K562 (cell line): ENCODE data around the gene BFSP1. TPM values are rescaled to one million over a fixed set of nuclear protein-coding genes. Genes with fewer than 3 reads are reported as not detected.

Experiments used
- DIDO1 ChIP-seq: fragments of 450-650 bp; IDR thresholded peaks from 2 replicates; pipeline ENCODE4 v1.6.1; 2016; ENCODE audit warnings: low read depth, missing biosample characterization, missing genetic modification characterization
- EP300 ChIP-seq: IDR thresholded peaks from 2 replicates; pipeline ENCODE4 v1.6.1; 2012; ENCODE audit warnings: low read length, improper control_type of control experiment
- HMG20A ChIP-seq: fragments of 450-650 bp; formaldehyde crosslinking; conservative IDR thresholded peaks from 2 replicates; pipeline ENCODE4 v1.4.0; 2020; ENCODE audit warnings: mild to moderate bottlenecking, mixed read lengths
- HNRNPK ChIP-seq: fragments of 200-400 bp; formaldehyde crosslinking; IDR thresholded peaks from one replicate; pipeline ENCODE4 v1.6.1; 2018; ENCODE audit warnings: mild to moderate bottlenecking, low read depth, low read length; ENCODE audit not compliant: poor library complexity, severe bottlenecking
- KDM5B ChIP-seq: fragments of 200-600 bp; sonication (generic); IDR thresholded peaks from 2 replicates; pipeline ENCODE4 v1.6.1; 2012; ENCODE audit warnings: low read depth, mild to moderate bottlenecking, moderate library complexity, low read length, control low read depth, inconsistent platforms; ENCODE audit not compliant: insufficient replicate concordance
- KLF6 ChIP-seq: fragments of 250-450 bp; sonication (Bioruptor Pico); IDR thresholded peaks from 2 replicates; pipeline ENCODE4 v1.4.0; 2020; ENCODE audit warnings: mild to moderate bottlenecking, moderate library complexity, borderline replicate concordance
- MBD2 ChIP-seq: sonication (generic); IDR thresholded peaks from 2 replicates; pipeline ENCODE4 v1.6.1; 2016; ENCODE audit warnings: low read depth, borderline replicate concordance
- PHB ChIP-seq: fragments of 250-450 bp; sonication (Bioruptor Pico); IDR thresholded peaks from 2 replicates; pipeline ENCODE4 v1.5.0; 2021
- PHF8 ChIP-seq: fragments of 200-600 bp; sonication (generic); IDR thresholded peaks from 2 replicates; pipeline ENCODE4 v1.6.1; 2012; ENCODE audit warnings: mixed run types, mild to moderate bottlenecking, inconsistent platforms, low read length, moderate library complexity, borderline replicate concordance
- PRMT5 ChIP-seq: sonication (generic); formaldehyde crosslinking; IDR thresholded peaks from 2 replicates; pipeline ENCODE4 v1.5.0; 2020; ENCODE audit warnings: missing genetic modification reagents
- SLC30A9 ChIP-seq: fragments of 250-450 bp; sonication (Bioruptor Pico); IDR thresholded peaks from 2 replicates; pipeline ENCODE4 v1.8.0; 2022; ENCODE audit warnings: mild to moderate bottlenecking, moderate library complexity
- SMARCE1 ChIP-seq: fragments of 450-650 bp; IDR thresholded peaks from 2 replicates; pipeline ENCODE4 v1.7.1; 2016; ENCODE audit warnings: mild to moderate bottlenecking
- SOX6 ChIP-seq: fragments of 450-650 bp; IDR thresholded peaks from 2 replicates; pipeline ENCODE4 v1.6.1; 2014; ENCODE audit warnings: mild to moderate bottlenecking
- TEAD1 ChIP-seq, 2 experiments: fragments of 450-650 bp in 1 of 2; sonication (generic) in 1 of 2; formaldehyde crosslinking; IDR thresholded peaks; 2 replicates each; pipeline versions ENCODE4 v1.4.0 to v1.8.0; 2020 to 2022; ENCODE audit warnings: mild to moderate bottlenecking in 2 of 2, missing genetic modification reagents in 1 of 2
- TEAD4 ChIP-seq, 2 experiments: sonication (generic) in 1 of 2; formaldehyde crosslinking in 1 of 2; IDR thresholded peaks; 2 replicates each; pipeline versions ENCODE4 v1.6.1 to v1.8.0; 2012 to 2022; ENCODE audit warnings: borderline replicate concordance in 1 of 2, inconsistent platforms in 1 of 2, low read length in 1 of 2, mild to moderate bottlenecking in 1 of 2, missing genetic modification reagents in 1 of 2
- ZC3H4 ChIP-seq: sonication (generic); formaldehyde crosslinking; IDR thresholded peaks from 2 replicates; pipeline ENCODE4 v1.9.0; 2021; ENCODE audit warnings: missing genetic modification reagents, borderline replicate concordance
- ZNF121 ChIP-seq: sonication (generic); formaldehyde crosslinking; conservative IDR thresholded peaks from 2 replicates; pipeline ENCODE4 v1.8.0; 2022; ENCODE audit warnings: missing genetic modification reagents
- ZNF24 ChIP-seq: fragments of 450-650 bp; IDR thresholded peaks from 2 replicates; pipeline ENCODE4 v1.6.1; 2016
- ZNF263 ChIP-seq: sonication (generic); formaldehyde crosslinking; IDR thresholded peaks from 2 replicates; pipeline ENCODE4 v1.8.0; 2022; ENCODE audit warnings: mild to moderate bottlenecking, missing genetic modification reagents, borderline replicate concordance
- ZNF583 ChIP-seq: fragments of 250-450 bp; sonication (Bioruptor Pico); IDR thresholded peaks from 2 replicates; pipeline ENCODE4 v1.4.0; 2020
- ZNF766 ChIP-seq: fragments of 200-800 bp; sonication (Bioruptor generic); conservative IDR thresholded peaks from 2 replicates; pipeline ENCODE4 v1.6.1; 2016; ENCODE audit warnings: missing genetic modification characterization, missing compliant biosample characterization
- polyA plus RNA-seq, 8 experiments: library from polyadenylated mRNA; depleted of rRNA in 4 of 8; stranded (reverse) in 5 of 8; unstranded in 3 of 8; fragments of >200 nt; fragmentation: Nextera tagmentation in 2 of 8; fragmentation: Illumina TruSeq in 1 of 8; extraction: Ambion mirVana in 2 of 8; extraction: Trizol in 1 of 8; gene quantifications; 2 replicates each; pipeline versions ENCODE4 v1.2.1 to v1.2.3, GENCODE V29; 2011 to 2014; ENCODE audit warnings: inconsistent platforms in 1 of 8, missing spikeins in 1 of 8
- total RNA-seq, 7 experiments: library from RNA; depleted of rRNA in 6 of 7; stranded (reverse); fragments of >200 nt in 6 of 7; fragmentation: Illumina TruSeq in 2 of 7; extraction: Trizol in 2 of 7; gene quantifications; 2 replicates each; pipeline versions ENCODE4 v1.2.1 to v1.2.3, GENCODE V29; 2011 to 2021; ENCODE audit warnings: low replicate concordance in 1 of 7
- TF ChIP-seq, protein P1 (sequence below), 2 experiments: fragments of 250-450 bp in 1 of 2; fragments of 450-650 bp in 1 of 2; sonication (Bioruptor Pico) in 1 of 2; IDR thresholded peaks; 2 replicates each; pipeline versions ENCODE4 v1.6.1 to v1.8.0; 2016 to 2021; ENCODE audit warnings: mild to moderate bottlenecking in 2 of 2, moderate library complexity in 2 of 2, missing compliant biosample characterization in 1 of 2, missing genetic modification characterization in 1 of 2
- TF ChIP-seq, protein P2 (sequence below): fragments of 450-650 bp; formaldehyde crosslinking; IDR thresholded peaks from 2 replicates; pipeline ENCODE4 v1.4.0; 2020; ENCODE audit warnings: mild to moderate bottlenecking, moderate library complexity
- TF ChIP-seq, protein P3 (sequence below): fragments of 250-450 bp; sonication (Bioruptor Pico); IDR thresholded peaks from 2 replicates; pipeline ENCODE4 v1.8.0; 2021; ENCODE audit warnings: moderate library complexity, mild to moderate bottlenecking, inconsistent platforms

Gene BFSP1
- total and polyA plus RNA-seq, 9 of the 15 experiments (the other 6 are each of a cell fraction or from before 2014, with no cell fraction given): 0.09 to 0.86 (median 0.40) TPM

DNA sequence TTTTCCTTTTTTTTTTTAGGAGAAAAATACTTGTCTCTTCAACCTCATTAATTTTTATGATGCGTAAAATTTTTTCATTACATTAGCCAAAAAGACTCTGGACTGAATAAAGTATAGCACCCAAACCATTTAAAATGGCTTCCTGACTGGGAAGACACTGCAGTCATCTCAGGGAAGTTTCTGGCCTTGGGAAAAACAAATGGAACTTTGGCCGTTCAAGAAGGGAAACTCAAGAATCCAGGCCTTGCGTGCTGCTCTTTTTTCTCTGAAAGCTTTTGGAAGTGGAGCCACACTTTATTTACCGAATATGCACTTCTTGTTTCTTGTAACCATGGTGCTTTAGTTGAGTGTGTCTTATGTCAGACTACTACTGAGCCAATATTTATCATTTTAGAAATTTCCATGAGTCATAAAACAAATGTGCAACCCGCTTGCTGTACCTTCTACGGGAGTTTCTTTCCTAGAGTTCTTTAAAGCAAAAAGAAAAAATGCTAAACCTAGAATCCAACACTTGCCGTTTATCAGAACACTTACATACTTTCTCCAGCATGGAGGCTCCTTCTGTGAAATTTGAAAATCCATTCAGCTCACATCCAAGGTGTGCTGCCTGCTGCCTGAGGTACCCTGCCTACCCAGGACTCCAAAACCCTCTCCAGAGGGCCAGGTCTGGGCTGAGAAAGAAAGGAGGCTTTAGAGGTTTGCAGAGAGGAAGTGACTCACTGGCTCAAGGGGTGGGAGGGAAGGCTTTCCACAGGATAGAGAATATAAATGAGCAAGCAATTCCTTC lies 27.2 kb upstream of the BFSP1 start (continued):
- TF ChIP-seq TEAD1 (CRISPR knock-in tag; IDR thresholded peaks at IDR 0.05): no peak
- TF ChIP-seq KLF6 (CRISPR knock-in tag): no peak
- TF ChIP-seq ZNF766: no peak
- TF ChIP-seq, protein P1, sequence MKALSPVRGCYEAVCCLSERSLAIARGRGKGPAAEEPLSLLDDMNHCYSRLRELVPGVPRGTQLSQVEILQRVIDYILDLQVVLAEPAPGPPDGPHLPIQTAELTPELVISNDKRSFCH (CRISPR knock-in tag; IDR thresholded peaks at IDR 0.05): no peak
- TF ChIP-seq, protein P1 (tag; IDR thresholded peaks at IDR 0.05): 0 out of 2 replicates have a peak, but pooled peaks have one; percentile 59
- no peak for TF ChIP-seq PHB (CRISPR knock-in tag)
- no peak for TF ChIP-seq ZNF121 (CRISPR knock-in tag)
- TF ChIP-seq ZNF24: no peak
- no peak for TF ChIP-seq DIDO1 (tag)
- TF ChIP-seq MBD2: no peak
- TF ChIP-seq, protein P2, sequence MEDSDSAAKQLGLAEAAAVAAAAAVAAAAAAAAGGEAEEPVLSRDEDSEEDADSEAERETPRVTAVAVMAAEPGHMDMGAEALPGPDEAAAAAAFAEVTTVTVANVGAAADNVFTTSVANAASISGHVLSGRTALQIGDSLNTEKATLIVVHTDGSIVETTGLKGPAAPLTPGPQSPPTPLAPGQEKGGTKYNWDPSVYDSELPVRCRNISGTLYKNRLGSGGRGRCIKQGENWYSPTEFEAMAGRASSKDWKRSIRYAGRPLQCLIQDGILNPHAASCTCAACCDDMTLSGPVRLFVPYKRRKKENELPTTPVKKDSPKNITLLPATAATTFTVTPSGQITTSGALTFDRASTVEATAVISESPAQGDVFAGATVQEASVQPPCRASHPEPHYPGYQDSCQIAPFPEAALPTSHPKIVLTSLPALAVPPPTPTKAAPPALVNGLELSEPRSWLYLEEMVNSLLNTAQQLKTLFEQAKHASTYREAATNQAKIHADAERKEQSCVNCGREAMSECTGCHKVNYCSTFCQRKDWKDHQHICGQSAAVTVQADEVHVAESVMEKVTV (CRISPR knock-in tag): no peak
- TF ChIP-seq PRMT5 (CRISPR knock-in tag): no peak
- no peak for TF ChIP-seq HNRNPK
- TF ChIP-seq ZNF583 (CRISPR knock-in tag): no peak
- TF ChIP-seq SLC30A9: no peak
- no peak for TF ChIP-seq ZC3H4
- TF ChIP-seq PHF8: peak; percentile 31; the same call in 1 of the 2 replicates
- no peak for TF ChIP-seq ZNF263
- no peak for TF ChIP-seq TEAD4 (IDR thresholded peaks at IDR 0.05; ENCODE audit: low read length)
- no peak for TF ChIP-seq TEAD4 (CRISPR knock-in tag; IDR thresholded peaks at IDR 0.05; ENCODE audit: borderline replicate concordance)
- TF ChIP-seq SOX6: no peak
- no peak for TF ChIP-seq KDM5B
- TF ChIP-seq, protein P3, sequence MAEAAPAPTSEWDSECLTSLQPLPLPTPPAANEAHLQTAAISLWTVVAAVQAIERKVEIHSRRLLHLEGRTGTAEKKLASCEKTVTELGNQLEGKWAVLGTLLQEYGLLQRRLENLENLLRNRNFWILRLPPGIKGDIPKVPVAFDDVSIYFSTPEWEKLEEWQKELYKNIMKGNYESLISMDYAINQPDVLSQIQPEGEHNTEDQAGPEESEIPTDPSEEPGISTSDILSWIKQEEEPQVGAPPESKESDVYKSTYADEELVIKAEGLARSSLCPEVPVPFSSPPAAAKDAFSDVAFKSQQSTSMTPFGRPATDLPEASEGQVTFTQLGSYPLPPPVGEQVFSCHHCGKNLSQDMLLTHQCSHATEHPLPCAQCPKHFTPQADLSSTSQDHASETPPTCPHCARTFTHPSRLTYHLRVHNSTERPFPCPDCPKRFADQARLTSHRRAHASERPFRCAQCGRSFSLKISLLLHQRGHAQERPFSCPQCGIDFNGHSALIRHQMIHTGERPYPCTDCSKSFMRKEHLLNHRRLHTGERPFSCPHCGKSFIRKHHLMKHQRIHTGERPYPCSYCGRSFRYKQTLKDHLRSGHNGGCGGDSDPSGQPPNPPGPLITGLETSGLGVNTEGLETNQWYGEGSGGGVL: no peak
- TF ChIP-seq SMARCE1: peak; percentile 83
- peak; percentile 38; the same call in 1 of the 2 replicates for TF ChIP-seq EP300
- TF ChIP-seq HMG20A (CRISPR knock-in tag): no peak
